ENCODE data around the gene TNS4. TPM values are rescaled to one million over a fixed set of nuclear protein-coding genes. Genes with fewer than 3 reads are reported as not detected.

The TNS4 gene
- total and polyA plus RNA-seq, 9 of the 15 experiments (the other 6 are each of a cell fraction or from before 2014, with no cell fraction given), result 0.04 to 0.73 (median 0.24) TPM; not detected in 1

- TF ChIP-seq ZNF764 (CRISPR knock-in tag; IDR thresholded peaks at IDR 0.05; ENCODE audit: low read depth) (no peak), BRD9 (IDR thresholded peaks at IDR 0.05; ENCODE audit: low read depth, partially characterized antibody) (no peak), CBX2 (IDR thresholded peaks at IDR 0.05; ENCODE audit: insufficient read depth, low read length, poor library complexity, severe bottlenecking) (no peak), SLC30A9 (CRISPR knock-in tag; IDR thresholded peaks at IDR 0.05) (no peak), COPS2 (conservative IDR thresholded peaks at IDR 0.05) (no peak), ZBTB34 (CRISPR knock-in tag; IDR thresholded peaks at IDR 0.05) (no peak), MEIS2 (IDR thresholded peaks at IDR 0.05; ENCODE audit: partially characterized antibody) (no peak)
These were observed 53.2 kb downstream of the TNS4 start (continued) for GRCh38 chr17:40448213-40448638.

GRCh38 chr17:40447806-40448205 lies 53.6 kb downstream of the TNS4 start:
- POLR2A ChIA-PET, result interaction anchor here (0.6 to 1.3 kb wide), 6 partner anchors 9 to 1334 kb away, joined by 3 to 4 read pairs (median 4); no protein-coding TSS in a partner anchor

More at GRCh38 chr17:40447806-40448205, 53.6 kb downstream of the TNS4 start:
- Histone ChIP-seq H3K27me3 (ENCODE audit: control insufficient read depth in 2 of 2, insufficient read depth in 2 of 2, low read length in 2 of 2) (no peaks in the 10 kb centered on the region), H3K36me3 (ENCODE audit: control insufficient read depth, insufficient read depth, low read length) (peaks cover 6% of the 10 kb centered on the region; the same call in 2 of the 3 replicates), H3K4me2 (ENCODE audit: insufficient read depth, low read length) (no peak overlapping the region; the same call in 1 of the 2 replicates), H3K27ac (ENCODE audit: extremely low read depth, low read depth, low read length) (no peak overlapping the region), H3K9ac (ENCODE audit: insufficient read depth in 1 of 2, low read depth in 2 of 2, low read length in 2 of 2) (peak overlapping the region in 1 of 2 experiments; percentile 4; a peak in 1 of 4 replicates), H3K9me1 (ENCODE audit: control insufficient read depth, insufficient read depth, low read length) (no peaks in the 10 kb centered on the region), H4K20me1 (replicated peaks; ENCODE audit: control insufficient read depth, insufficient read depth, low read length) (no peaks in the 10 kb centered on the region), H3K79me2 (ENCODE audit: control insufficient read depth, insufficient read depth, low read length) (peaks cover 29% of the 10 kb centered on the region), H3K9me3 (replicated peaks; ENCODE audit: control insufficient read depth, insufficient read depth, low read depth, low read length) (no peaks in the 10 kb centered on the region), H3K4me1 (replicated peaks in 1 of 2; ENCODE audit: control insufficient read depth in 2 of 2, insufficient read depth in 2 of 2, low read length in 2 of 2) (peaks cover 29% of the 10 kb centered on the region in 2 experiments), H3K4me3 (no peak overlapping the region), H2AFZ (ENCODE audit: low read depth, low read length) (no peak overlapping the region)
- in situ Hi-C loops (cut with MboI) (no loop called here), intact Hi-C loops (cut with micrococcal nuclease) (no loop called here)
- TF ChIP-seq, protein P1, sequence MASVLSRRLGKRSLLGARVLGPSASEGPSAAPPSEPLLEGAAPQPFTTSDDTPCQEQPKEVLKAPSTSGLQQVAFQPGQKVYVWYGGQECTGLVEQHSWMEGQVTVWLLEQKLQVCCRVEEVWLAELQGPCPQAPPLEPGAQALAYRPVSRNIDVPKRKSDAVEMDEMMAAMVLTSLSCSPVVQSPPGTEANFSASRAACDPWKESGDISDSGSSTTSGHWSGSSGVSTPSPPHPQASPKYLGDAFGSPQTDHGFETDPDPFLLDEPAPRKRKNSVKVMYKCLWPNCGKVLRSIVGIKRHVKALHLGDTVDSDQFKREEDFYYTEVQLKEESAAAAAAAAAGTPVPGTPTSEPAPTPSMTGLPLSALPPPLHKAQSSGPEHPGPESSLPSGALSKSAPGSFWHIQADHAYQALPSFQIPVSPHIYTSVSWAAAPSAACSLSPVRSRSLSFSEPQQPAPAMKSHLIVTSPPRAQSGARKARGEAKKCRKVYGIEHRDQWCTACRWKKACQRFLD (CRISPR knock-in tag; IDR thresholded peaks at IDR 0.05), result no peak
- no peak for TF ChIP-seq HSF4 (CRISPR knock-in tag; IDR thresholded peaks at IDR 0.05; ENCODE audit: borderline replicate concordance)
- no peak for TF ChIP-seq CREBBP (IDR thresholded peaks at IDR 0.05; ENCODE audit: low read depth, low read length)
- TF ChIP-seq ZC3H11A (IDR thresholded peaks at IDR 0.05; ENCODE audit: low read depth, low read length), result no peak
- TF ChIP-seq EWSR1 (IDR thresholded peaks at IDR 0.05; ENCODE audit: borderline replicate concordance, low read depth, partially characterized antibody), result no peak
- TF ChIP-seq BHLHE40 (IDR thresholded peaks at IDR 0.05; ENCODE audit: low read length), result no peak
- no peak for TF ChIP-seq ZNF778 (CRISPR knock-in tag; IDR thresholded peaks at IDR 0.05)
- TF ChIP-seq EP400 (IDR thresholded peaks at IDR 0.05), result no peak
- TF ChIP-seq PHTF2 (CRISPR knock-in tag; IDR thresholded peaks at IDR 0.05), result no peak
- CTCF ChIA-PET (ENCODE audit: low intra/inter-chr PET ratio), result no interaction called here
- FAIRE-seq (no peak), ATAC-seq (no peak), DNase-seq (ENCODE audit: extremely low read depth in 1 of 4, low spot score in 3 of 4) (no peak)
- no TSS peak for BruUV-seq (replicated peaks)
- 61% methylated on average over 4 of the region's 4 CpGs for WGBS (ENCODE audit: insufficient coverage, low coverage, missing lambda C conversion rate)

Measured in K562 (cell line).